ENCODE data around the gene C14orf180. TPM values are rescaled to one million over a fixed set of nuclear protein-coding genes. Genes with fewer than 3 reads are reported as not detected.

Gene C14orf180
- total RNA-seq, 4 donors from 2014 or later, result 25.8 to 57.8 (median 35.4) TPM

DNA sequence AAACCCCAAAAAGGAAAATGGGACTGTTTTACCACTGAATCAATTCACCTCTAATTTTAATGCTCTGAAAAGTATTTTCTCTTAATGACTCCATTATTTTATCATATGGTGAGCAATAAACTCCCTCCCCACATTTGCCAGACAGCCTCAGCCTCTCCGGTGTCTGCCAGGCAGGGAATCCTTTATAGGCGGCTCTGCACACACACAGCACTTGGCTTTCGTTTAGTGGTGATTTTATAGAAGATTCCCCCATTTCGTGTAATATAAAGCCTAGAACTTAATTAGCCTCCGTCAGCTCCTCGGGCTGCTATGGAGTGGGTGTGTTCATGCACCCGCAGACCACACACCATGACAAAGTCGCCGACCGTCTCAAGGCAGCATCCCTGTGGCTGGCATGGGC is 10.1 kb upstream of the C14orf180 start:
- DNase-seq (ENCODE audit: low spot score), result no peak
- TF ChIP-seq, protein P1, sequence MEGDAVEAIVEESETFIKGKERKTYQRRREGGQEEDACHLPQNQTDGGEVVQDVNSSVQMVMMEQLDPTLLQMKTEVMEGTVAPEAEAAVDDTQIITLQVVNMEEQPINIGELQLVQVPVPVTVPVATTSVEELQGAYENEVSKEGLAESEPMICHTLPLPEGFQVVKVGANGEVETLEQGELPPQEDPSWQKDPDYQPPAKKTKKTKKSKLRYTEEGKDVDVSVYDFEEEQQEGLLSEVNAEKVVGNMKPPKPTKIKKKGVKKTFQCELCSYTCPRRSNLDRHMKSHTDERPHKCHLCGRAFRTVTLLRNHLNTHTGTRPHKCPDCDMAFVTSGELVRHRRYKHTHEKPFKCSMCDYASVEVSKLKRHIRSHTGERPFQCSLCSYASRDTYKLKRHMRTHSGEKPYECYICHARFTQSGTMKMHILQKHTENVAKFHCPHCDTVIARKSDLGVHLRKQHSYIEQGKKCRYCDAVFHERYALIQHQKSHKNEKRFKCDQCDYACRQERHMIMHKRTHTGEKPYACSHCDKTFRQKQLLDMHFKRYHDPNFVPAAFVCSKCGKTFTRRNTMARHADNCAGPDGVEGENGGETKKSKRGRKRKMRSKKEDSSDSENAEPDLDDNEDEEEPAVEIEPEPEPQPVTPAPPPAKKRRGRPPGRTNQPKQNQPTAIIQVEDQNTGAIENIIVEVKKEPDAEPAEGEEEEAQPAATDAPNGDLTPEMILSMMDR (IDR thresholded peaks at IDR 0.05), result no peak
- no peak for ATAC-seq (ENCODE audit: low FRiP score)

DNA sequence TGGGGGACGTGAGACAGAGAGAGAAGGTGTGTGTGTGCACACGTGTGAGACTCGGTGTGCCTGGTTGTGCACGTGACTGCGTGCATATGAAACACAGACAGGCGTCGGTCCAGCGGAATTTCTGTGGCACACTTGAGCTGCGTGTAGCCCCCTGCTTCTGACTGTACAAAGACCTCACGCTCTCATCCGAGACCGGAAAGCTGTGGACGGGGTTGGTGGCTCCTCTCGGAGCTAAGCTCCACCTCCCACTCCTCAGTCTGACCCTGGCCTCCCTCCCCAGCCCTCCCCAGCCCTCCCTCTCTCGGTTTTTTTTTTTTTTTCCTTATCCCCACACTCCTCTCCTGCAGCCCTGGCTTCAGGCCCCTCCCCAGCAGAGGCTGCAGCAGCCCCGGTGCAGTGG is 8.3 kb upstream of the C14orf180 start:
- DNase-seq (ENCODE audit: low spot score) (no peak), ATAC-seq (ENCODE audit: low FRiP score) (no peak)
- TF ChIP-seq, protein P1 (IDR thresholded peaks at IDR 0.05), result no peak

DNA sequence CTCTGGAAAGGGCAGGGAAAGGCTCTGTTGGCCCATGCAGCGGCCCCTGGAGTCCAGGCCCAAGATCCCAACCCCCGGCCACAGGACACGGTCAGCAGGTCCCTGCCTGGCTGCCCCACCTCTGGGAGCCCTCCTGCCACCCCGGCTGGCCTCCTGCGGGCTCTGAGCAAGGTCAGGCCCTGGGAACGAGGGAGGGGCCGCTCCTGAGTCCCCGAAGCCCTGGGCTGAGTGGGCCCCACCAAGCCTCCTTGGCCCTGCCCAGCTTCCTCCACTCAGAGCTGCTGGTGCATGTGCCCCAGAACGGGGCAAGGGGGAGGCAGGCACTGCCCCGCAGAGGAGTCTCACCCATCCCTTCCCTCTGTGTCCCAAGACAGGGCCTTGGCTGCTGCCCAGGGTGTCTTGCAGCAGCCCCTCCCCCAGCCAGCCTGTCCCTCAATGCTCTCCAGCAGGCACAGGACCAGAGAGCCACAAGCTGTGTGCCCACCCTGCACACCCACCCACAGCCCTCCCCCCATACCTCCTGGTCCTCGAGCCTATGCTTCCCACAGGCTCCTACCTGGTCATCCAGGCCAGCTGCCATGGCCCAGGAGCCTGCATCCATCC is 7.4 kb upstream of the C14orf180 start:
- DNase-seq (ENCODE audit: low spot score) (no peak), ATAC-seq (ENCODE audit: low FRiP score) (no peak)
- TF ChIP-seq, protein P1 (IDR thresholded peaks at IDR 0.05), result no peak

DNA sequence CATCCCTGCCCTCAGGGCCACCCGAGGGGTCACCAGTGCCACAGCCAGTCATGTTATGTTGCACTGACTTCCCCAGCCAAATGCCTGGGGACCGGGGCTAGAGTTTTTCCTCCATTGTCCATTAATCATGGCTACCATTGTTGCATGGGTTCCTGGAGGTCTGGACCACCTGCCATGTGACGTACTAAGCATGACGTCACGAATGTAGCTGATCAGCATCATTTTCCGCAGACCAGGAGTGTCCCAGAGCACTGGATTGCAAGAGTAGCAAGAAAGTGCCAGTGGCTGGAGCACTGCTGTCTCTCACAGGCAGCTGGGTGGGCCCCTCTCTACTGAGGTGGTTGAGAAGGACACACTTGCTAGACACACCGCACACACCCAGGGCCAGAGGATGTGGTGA is 6.9 kb upstream of the C14orf180 start:
- TF ChIP-seq, protein P1 (IDR thresholded peaks at IDR 0.05), result no peak
- ATAC-seq (ENCODE audit: low FRiP score) (no peak), DNase-seq (ENCODE audit: low spot score) (no peak)

- no peak for DNase-seq (ENCODE audit: low spot score)
- no peak for ATAC-seq (ENCODE audit: low FRiP score)
- TF ChIP-seq, protein P1 (IDR thresholded peaks at IDR 0.05), result no peak
These were observed 5.6 kb upstream of the C14orf180 start for GRCh38 chr14:104573930-104574329.

DNA sequence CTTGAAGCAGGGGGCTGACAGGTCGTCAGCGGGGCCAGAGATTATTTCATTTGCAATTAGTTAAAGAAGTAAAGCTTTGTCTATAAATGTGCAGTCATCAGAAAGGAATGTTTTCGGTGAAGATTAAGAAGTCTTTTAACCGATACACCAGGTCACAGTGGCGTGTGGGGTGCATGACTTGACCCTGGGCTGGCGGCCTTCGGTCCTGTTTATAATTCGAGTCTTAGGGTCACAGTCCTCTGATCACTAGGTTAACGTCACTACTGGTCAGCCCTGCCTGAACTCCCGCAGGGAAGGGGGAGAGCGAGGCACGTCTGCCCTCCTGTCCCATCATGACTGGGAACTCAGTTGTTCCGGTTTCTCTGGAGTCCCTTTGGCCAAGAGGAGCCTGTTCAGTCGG is 5.0 kb upstream of the C14orf180 start:
- TF ChIP-seq, protein P1 (IDR thresholded peaks at IDR 0.05), result no peak
- DNase-seq (ENCODE audit: low spot score) (no peak), ATAC-seq (ENCODE audit: low FRiP score) (no peak)

GRCh38 chr14:104574978-104575583 is 4.5 kb upstream of the C14orf180 start:
- TF ChIP-seq, protein P1 (IDR thresholded peaks at IDR 0.05), result no peak
- no peak for DNase-seq (ENCODE audit: low spot score)
- no peak for ATAC-seq (ENCODE audit: low FRiP score)

Measured in omental fat pad (tissue), 4 donors.